T-helper 17 cell (primary cell): ENCODE data around the gene CHST5. TPM values are rescaled to one million over a fixed set of nuclear protein-coding genes. Genes with fewer than 3 reads are reported as not detected.
"Not testable (repeated sequence)": the region's sequence is repeated elsewhere in the genome, so short reads cannot be mapped to it uniquely, and the experiment has no call there.

Experiments
- ATAC-seq: fragments of 150-1000 bp; cut with Tn5 transposase; 2 replicates; pipeline ENCODE4 v1.10.0; 2021; ENCODE audit warnings: mild to moderate bottlenecking, moderate library complexity
- DNase-seq, 3 donors: peaks; one replicate each; pipeline versions ENCODE4 v3.0.0 to v3.0.0-alpha.2; 2020 to 2021
- H3K9me3 ChIP-seq: one replicate; pipeline ENCODE4 v1.7.0; 2013; ENCODE audit warnings: low read length, mild to moderate bottlenecking; ENCODE audit not compliant: control insufficient read depth, poor library complexity, severe bottlenecking
- H3K27ac Mint-ChIP-seq: one replicate; pipeline ENCODE4 v1.8.0; 2022; ENCODE audit warnings: mild to moderate bottlenecking, moderate library complexity, mixed read lengths
- H3K27me3 Mint-ChIP-seq: one replicate; pipeline ENCODE4 v1.8.0; 2022; ENCODE audit warnings: mixed read lengths
- H3K36me3 Mint-ChIP-seq: one replicate; pipeline ENCODE4 v1.8.0; 2022; ENCODE audit warnings: low read depth, mixed read lengths
- H3K4me1 Mint-ChIP-seq: one replicate; pipeline ENCODE4 v1.8.0; 2022; ENCODE audit warnings: mild to moderate bottlenecking, mixed read lengths
- H3K4me3 Mint-ChIP-seq: one replicate; pipeline ENCODE4 v1.8.0; 2022; ENCODE audit warnings: mild to moderate bottlenecking, moderate library complexity, mixed read lengths
- total RNA-seq, 4 donors: library from RNA in 2 of 4; stranded (reverse) in 2 of 4; gene quantifications; one replicate each; pipeline ENCODE4 v1.2.3 and lab custom pipeline; 2022 to 2026

The CHST5 gene
- total RNA-seq, 2 donors from 2014 or later: 0.16 TPM; not detected in 1

DNA sequence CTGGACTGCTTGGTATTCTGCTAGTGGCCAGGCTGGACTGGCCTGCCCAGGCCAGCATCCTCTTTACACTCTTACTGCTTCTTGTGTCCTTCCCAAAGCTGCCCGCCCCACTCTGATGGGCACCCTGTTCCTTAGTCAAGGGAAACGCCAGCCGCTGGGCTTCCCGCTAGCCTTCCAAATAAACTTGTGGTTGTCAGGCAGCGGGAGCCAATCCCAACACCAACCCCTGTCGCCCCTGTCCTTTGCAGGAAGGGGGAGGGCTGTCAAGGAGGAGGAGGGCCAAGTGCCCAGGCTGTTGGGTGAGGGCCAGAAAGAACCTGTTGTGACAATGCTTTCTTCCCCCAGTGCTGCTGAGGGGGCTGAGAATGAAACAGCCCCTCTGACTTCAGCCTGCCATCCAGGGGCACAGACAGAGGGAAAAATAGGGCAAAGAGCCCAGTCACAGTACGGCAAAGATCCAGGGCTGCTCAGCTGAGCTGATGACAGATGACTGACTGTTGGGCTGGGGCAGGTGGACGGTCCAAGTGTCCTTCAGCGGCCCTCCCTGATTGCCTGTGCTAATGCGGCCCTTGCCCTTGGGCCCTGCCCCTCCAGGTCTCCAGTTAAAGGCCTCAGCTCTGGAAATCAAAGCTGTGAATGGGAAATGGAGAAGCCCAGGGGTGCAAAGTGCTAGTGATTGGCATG, 3.1 kb upstream of the CHST5 start:
- H3K9me3 ChIP-seq, H3K4me1 Mint-ChIP-seq, H3K36me3 Mint-ChIP-seq, H3K4me3 Mint-ChIP-seq, DNase-seq, H3K27me3 Mint-ChIP-seq, ATAC-seq, H3K27ac Mint-ChIP-seq: not testable (repeated sequence)

DNA sequence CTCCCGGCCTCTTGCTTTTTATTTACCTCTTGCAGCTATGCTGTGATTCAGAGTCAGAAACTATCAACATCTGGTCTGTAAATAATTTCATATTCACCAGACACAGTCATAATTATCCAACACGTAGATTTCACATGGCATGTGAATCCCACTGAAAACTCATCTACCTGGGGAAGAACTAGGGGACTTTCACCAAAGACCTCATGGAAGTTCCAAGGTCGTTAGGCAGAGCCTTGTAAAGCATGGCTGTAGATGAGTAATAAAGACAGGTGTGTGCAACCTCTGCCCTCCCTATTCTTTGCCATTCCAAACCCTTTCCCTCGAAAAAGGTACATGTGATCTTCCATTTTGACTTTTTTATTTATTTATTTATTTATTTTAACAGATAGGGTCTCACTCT, 1.9 kb upstream of the CHST5 start:
- Mint-ChIP-seq H3K4me3 (no peak overlapping the region), H3K36me3 (no peaks in the 10 kb centered on the region), H3K4me1 (peaks cover 2% of the 10 kb centered on the region), H3K27me3 (no peaks in the 10 kb centered on the region), H3K27ac (no peak overlapping the region)
- no peak for DNase-seq
- no peaks in the 10 kb centered on the region for H3K9me3 ChIP-seq
- ATAC-seq: no peak

DNA sequence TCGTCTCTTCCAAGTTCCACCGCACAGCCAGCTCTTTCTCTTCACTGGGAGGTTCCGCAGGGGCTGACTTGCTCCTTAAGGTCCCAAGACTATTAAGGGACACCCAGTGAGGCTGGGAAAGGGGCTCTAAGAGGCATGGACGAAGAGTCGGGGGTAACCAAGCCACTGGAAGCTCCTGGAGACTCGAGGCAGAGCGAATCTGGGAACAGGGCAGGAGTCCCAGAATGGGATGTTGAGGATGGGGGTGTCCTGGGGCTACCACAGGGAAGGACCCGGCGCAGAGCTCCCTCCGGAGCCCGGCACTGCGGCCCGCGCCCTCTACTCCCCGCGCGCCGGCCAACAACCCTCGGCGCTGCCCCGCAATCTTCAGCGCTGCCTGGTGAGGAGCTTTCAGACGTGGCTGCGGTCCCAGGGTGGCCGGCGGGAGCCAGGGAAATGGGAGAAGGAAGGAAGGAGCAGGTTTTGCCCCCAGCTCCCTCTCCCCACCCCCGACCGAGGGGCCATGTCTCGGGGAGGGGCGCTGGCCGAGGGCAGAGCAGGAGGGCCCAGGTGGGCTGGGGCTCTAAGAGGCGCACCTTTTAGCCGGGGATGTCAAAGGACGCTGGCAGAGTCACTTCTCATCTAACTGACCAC, 581 bp downstream of the CHST5 start:
- peaks cover 5% of the 10 kb centered on the region for H3K27me3 Mint-ChIP-seq
- no peak overlapping the region for H3K27ac Mint-ChIP-seq
- H3K36me3 Mint-ChIP-seq: no peaks in the 10 kb centered on the region
- no peaks in the 10 kb centered on the region for H3K9me3 ChIP-seq
- H3K4me3 Mint-ChIP-seq: no peak overlapping the region
- ATAC-seq: no peak
- no peak for DNase-seq
- no peaks in the 10 kb centered on the region for H3K4me1 Mint-ChIP-seq

DNA sequence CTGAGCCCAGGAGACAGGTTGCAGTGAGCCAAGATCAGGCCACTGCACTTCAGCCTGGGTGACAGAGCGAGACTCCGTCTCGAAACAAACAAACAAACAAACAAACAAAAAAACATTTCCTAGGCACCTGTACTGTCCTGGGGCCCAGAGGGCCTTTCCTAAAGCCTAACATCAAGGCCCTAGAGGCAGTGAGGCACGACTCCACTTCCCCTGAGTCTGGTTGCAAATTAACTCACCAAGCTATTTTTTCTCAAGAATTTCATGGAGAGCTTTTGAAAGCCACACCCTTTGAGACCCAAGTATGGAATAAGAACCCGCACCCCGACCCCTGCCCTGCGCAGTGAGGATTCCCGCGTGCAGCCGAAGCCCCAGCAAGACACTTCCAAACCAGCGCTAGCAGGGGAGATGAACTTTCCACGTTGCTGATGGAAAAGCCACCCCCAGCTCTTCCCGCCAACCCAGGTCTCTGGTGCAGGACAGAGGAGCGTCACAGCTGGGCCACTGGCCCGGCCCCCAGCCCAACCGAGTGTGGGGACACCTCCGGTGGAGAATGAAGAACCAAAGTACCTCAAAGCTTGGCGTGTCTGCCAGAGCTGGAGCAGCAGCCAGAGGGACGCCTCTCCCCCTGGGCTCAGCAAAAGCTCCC, 1.2 kb downstream of the CHST5 start:
- Mint-ChIP-seq H3K4me1 (no peaks in the 10 kb centered on the region), H3K27ac (no peak overlapping the region), H3K36me3 (no peaks in the 10 kb centered on the region), H3K27me3 (peaks cover 5% of the 10 kb centered on the region), H3K4me3 (no peak overlapping the region)
- ATAC-seq (no peak), DNase-seq (no peak)
- H3K9me3 ChIP-seq: no peaks in the 10 kb centered on the region

DNA sequence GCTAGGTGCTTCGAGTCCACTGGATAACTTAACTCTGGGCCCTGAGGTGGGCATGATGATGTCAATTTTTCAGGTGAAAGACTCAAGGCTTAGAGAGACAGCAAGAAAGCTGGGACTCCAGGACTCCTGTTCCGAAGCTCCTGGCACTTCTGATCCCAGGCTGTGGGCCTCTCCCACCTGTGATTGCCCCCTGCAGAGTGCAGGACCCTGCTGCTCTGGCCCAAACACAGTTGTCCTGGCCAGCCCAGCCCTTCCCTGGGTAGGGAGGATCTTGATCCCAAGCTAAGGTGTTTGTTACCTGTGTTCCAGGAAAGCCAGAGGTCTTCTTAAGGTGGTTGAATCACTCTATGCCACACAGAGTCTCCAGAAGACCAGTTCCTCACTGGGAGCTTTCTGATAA, 3.1 kb downstream of the CHST5 start:
- H3K9me3 ChIP-seq: no peaks in the 10 kb centered on the region
- Mint-ChIP-seq H3K27me3 (peaks cover 5% of the 10 kb centered on the region), H3K27ac (no peak overlapping the region), H3K4me1 (no peaks in the 10 kb centered on the region), H3K4me3 (no peak overlapping the region), H3K36me3 (no peaks in the 10 kb centered on the region)
- DNase-seq (no peak), ATAC-seq (no peak)

DNA sequence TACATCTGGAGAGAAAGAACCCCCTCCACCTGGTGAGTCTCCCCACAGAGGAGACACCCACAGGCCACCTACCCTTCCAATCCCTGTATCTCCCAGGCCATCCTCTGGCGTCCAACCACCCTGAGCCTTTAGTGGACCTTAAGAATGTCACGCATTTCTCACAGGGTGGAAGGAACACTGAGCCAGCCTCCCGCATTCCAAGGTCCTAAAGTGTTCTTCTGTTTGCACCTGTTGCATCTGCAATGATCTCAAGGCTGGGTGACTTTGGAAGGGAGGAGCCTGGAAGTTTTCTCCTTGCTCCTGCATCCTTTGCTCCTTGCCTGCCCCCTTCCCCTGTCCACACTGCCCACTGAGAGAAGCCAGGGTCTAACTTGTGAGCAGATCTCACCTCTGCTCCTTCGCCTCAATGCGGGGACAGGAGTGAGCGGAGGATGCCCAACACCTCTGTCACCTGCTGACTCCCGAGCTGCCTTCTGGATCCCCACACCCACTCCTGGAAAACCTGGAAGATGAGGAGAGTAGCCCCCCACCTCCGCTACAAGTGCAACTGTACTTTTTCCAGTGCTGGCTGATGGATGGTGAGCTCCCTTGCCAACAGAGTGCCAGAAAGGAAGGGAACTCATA, 3.7 kb downstream of the CHST5 start:
- H3K4me1 Mint-ChIP-seq: no peaks in the 10 kb centered on the region
- no peaks in the 10 kb centered on the region for H3K36me3 Mint-ChIP-seq
- no peak overlapping the region for H3K4me3 Mint-ChIP-seq
- H3K27ac Mint-ChIP-seq: no peak overlapping the region
- H3K9me3 ChIP-seq: no peaks in the 10 kb centered on the region
- peaks cover 5% of the 10 kb centered on the region for H3K27me3 Mint-ChIP-seq
- ATAC-seq (no peak), DNase-seq (no peak)

DNA sequence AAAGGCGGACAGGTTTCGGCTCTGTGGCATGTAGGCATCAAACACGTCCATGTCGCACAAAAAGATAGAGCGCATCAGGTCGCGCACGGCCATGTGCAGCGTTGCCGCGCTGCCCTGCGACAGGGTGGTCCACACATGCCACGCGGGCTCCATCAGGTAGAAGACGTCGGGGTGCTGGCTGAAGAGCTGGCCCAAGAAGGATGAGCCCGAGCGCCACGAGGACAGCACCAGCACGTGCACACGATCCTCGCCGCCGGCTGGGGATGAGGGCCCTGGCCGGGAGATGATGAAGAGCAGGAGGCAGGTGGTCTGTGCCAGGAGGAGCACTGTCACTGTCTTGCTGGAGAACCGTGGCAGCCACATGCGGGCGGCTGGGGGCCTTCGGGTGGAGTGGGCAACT, 5.9 kb downstream of the CHST5 start:
- no peak overlapping the region for H3K4me3 Mint-ChIP-seq
- peaks cover 5% of the 10 kb centered on the region for H3K27me3 Mint-ChIP-seq
- H3K27ac Mint-ChIP-seq: no peak overlapping the region
- DNase-seq (no peak), ATAC-seq (no peak)
- no peaks in the 10 kb centered on the region for H3K36me3 Mint-ChIP-seq
- no peaks in the 10 kb centered on the region for H3K9me3 ChIP-seq
- no peaks in the 10 kb centered on the region for H3K4me1 Mint-ChIP-seq

DNA sequence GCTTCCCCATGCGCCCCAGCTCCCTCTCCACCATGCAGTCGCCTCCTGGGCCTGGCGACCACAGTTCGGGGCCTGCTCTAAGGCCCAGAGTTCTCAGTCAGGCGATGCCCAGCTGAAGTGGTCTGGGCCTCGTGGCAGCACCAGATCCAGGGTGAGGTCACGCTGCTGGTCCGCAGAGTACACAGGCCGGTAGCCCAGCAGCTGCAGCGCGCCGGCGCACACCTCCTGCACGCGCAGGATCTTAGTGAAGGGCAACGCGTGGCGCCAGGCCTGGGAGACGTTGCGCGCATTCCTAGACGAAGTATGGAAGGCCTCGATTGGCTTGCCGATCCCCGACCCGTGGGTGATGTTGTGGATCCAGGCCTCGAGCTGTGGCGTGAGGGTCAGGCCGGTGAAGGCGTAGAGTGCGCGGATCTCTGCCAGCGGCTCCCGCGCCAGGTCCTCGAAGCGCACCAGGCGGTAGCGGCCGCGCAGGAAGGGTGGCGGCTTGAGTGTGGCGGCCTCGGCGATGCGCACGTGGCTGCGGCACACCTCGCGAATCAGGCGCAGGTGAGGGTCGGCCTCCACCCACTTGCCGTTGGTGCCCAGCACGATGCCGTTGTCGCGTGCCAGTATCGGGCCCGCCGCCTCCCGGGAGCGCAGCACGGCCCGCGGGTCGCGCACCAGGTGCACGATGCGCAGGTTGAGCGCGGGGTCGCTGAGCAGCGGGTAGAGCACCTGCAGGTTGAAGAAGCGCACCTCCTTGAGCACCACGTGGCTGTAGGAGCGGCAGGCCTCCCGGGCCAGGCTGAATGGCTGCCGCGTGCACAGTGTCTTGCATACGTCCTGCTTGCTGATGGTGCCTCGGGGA, 6.6 kb downstream of the CHST5 start:
- H3K36me3 Mint-ChIP-seq: no peaks in the 10 kb centered on the region
- no peak overlapping the region for H3K4me3 Mint-ChIP-seq
- no peaks in the 10 kb centered on the region for H3K4me1 Mint-ChIP-seq
- H3K27ac Mint-ChIP-seq: no peak overlapping the region
- ATAC-seq: no peak
- DNase-seq: no peak
- H3K9me3 ChIP-seq: no peaks in the 10 kb centered on the region
- peaks cover 5% of the 10 kb centered on the region for H3K27me3 Mint-ChIP-seq

DNA sequence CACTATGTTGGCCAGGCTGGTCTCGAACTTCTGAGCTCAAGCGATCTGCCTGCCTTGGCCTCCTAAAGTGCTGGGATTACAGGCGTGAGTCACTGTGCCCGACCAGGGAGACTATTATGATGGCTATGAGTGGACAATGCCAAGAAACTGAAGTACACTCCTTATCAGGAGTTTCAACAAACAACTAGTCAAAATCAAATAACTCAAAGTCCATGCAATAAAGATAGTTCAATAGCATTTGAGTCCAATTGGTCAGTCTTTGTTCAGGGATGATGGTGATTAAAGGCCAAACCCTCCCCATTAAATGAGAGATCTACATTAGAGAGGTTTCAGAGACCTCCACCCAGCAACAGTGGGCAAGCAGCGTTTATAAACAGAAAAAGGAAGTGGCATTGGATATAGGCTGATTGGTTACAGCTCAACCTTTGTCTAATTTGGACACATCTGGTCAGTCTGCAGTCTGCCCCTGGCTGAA, 8.0 kb downstream of the CHST5 start:
- no peaks in the 10 kb centered on the region for H3K9me3 ChIP-seq
- H3K4me1 Mint-ChIP-seq: no peaks in the 10 kb centered on the region
- DNase-seq (no peak), ATAC-seq (no peak)
- H3K27ac Mint-ChIP-seq: no peak overlapping the region
- no peaks in the 10 kb centered on the region for H3K36me3 Mint-ChIP-seq
- no peak overlapping the region for H3K4me3 Mint-ChIP-seq
- H3K27me3 Mint-ChIP-seq: peaks cover 5% of the 10 kb centered on the region

DNA sequence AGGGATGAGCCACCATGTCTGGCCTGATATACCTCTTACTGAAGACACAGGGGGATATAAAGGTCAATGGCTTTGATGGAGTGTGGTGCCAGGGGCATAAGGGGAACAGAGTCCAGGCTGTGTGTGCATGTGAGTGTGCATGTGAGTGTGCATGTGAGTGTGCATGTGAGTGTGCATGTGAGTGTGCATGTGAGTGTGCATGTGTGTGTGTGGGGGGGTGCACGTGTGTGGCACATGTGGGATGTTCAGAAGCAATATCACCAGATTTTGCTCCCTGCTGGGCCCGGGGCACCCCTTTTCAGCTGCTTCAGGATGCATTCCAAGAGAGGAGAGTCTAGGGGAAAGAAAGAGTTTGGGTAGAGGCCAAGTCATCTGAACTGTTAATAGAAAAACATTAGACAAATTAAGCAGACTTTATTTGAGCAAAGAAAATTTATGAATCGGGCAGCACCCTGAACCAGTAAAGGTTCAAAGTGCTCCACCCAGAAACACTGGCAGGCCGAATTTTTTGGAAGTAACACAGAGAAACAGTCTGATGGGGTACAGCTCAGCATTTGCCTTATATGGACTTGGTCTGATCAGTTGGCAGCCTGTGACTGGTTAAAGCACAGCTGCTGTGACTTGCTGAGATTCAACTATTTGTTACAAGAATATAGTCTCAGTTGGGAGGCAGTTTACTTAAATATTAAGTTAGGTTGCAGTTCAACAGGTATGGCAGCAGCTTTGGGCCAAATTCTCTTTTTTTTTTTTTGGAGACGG, 9.7 kb downstream of the CHST5 start:
- ATAC-seq (no peak), DNase-seq (no peak)
- Mint-ChIP-seq H3K27ac (no peak overlapping the region), H3K4me3 (no peak overlapping the region), H3K27me3 (no peaks in the 10 kb centered on the region), H3K36me3 (no peaks in the 10 kb centered on the region), H3K4me1 (peaks cover 1% of the 10 kb centered on the region)
- H3K9me3 ChIP-seq: no peaks in the 10 kb centered on the region

DNA sequence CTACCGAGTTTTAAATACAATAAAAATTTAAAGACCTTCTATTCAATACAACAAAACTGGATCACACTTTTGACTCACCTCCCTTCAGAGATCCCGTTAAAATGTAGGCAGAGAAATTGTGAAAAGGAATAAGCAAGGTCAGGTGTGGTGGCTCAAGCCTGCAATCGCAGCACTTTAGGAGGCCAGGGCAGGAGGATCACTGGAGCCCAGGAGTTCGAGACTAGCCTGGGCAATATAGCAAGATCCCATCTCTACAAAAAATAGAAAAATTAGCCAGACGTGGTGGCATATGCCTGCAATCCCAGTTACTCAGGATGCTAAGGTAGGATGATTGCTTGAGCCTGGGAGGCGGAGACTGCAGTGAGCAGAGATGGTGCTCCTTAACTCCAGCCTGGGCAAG, 16.7 kb downstream of the CHST5 start:
- Mint-ChIP-seq H3K27ac (no peak overlapping the region), H3K27me3 (no peaks in the 10 kb centered on the region), H3K36me3 (no peaks in the 10 kb centered on the region), H3K4me1 (peaks cover 12% of the 10 kb centered on the region), H3K4me3 (no peak overlapping the region)
- ATAC-seq (no peak), DNase-seq (no peak)
- no peaks in the 10 kb centered on the region for H3K9me3 ChIP-seq

DNA sequence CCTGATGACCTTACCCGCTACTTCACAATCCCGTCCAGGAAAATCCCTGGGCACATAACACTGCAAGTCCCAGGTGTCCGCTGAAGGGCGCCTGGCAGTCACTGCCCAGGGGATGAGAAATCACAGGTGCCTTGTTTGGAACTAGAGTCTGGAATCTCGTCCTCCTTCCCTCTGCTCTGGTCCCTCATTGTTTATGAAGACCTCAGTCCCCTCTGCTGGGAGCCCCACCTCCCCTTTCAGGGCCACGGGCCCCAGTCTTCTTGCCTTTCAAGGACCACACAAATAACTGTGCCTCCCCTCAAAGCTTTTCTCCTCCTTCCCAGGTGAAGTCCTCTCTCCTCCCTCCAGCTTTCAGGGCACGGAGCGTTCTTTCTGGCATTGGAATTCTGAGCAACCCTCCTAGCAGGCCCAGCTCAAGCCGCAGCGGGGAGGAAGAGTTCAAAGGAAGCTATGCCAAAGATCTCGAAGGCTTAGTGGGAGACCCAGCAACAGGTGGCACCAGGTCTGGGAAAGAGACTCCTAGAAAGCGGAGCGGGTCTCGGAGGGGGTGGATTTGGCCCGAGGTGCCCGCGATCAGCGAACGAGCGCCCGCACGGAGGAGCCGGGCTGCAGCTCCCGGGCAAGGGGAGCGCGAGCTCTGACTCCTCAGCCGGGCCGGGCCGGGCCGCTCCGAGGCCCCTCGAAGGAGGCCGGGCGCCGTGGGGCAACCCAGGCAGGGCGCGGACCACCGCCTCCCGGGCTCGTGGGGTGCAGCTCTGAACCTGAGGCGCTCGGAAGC, 19.5 kb downstream of the CHST5 start:
- peaks cover 12% of the 10 kb centered on the region for H3K4me1 Mint-ChIP-seq
- peak overlapping the region; percentile 98 for H3K4me3 Mint-ChIP-seq
- ATAC-seq (peak; percentile 39), DNase-seq (peak in 2 of 3 donors; percentile 10 to 18)
- peak overlapping the region; percentile 90 for H3K27ac Mint-ChIP-seq
- not testable (repeated sequence) for H3K9me3 ChIP-seq, H3K27me3 Mint-ChIP-seq, H3K36me3 Mint-ChIP-seq
